Nephron progenitor cell (in vitro differentiated cells): Measurements from ENCODE around the gene GZMA.
A peak's percentile ranks its signal among the peaks of the same experiment; 100 is the strongest.
"Not testable (repeated sequence)": the region's sequence is repeated elsewhere in the genome, so short reads cannot be mapped to it uniquely, and the experiment has no call there.

Source experiments
- DNase-seq: peaks from one replicate; pipeline ENCODE4 v3.0.0; 2021
- H3K27ac Mint-ChIP-seq: 2 replicates; pipeline ENCODE4 v1.8.0; 2021; ENCODE audit warnings: mild to moderate bottlenecking, moderate library complexity, mixed read lengths
- H3K27me3 Mint-ChIP-seq: 2 replicates; pipeline ENCODE4 v1.8.0; 2021; ENCODE audit warnings: mild to moderate bottlenecking, low read depth, mixed read lengths; ENCODE audit not compliant: poor library complexity
- H3K36me3 Mint-ChIP-seq: 2 replicates; pipeline ENCODE4 v1.8.0; 2021; ENCODE audit warnings: low read depth, mixed read lengths
- H3K4me1 Mint-ChIP-seq: 2 replicates; pipeline ENCODE4 v1.8.0; 2021; ENCODE audit warnings: mixed read lengths
- H3K4me3 Mint-ChIP-seq: 2 replicates; pipeline ENCODE4 v1.8.0; 2021; ENCODE audit warnings: mild to moderate bottlenecking, moderate library complexity, mixed read lengths
- H3K9me3 Mint-ChIP-seq: 2 replicates; pipeline ENCODE4 v1.8.0; 2021; ENCODE audit warnings: mild to moderate bottlenecking, moderate library complexity, mixed read lengths
- TF ChIP-seq, protein P1 (sequence below): fragments of 200-600 bp; sonication (generic); IDR thresholded peaks from 2 replicates; pipeline ENCODE4 v1.5.0; 2021; ENCODE audit warnings: antibody characterized with exemption

The GZMA gene

DNA sequence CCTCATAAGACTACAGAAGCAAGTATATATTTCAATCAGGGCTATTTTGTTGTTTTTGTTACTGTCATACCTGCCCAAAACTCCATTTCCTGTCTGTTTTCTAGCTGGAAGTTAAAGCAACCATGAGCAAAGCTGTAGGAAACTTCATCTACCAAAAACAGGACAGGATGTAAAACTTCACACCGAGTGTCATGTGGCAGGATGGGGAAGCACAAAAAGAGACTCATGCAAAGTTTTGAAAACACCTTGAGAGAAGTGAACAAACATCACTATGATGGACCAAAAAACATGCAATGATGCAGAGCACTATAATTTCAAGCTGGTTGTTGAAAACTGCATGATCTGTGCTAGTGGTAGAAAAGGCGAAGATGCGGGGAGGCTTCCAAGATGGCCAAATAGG lies 6.3 kb upstream of the GZMA start:
- H3K27ac Mint-ChIP-seq, result no peak overlapping the region
- H3K27me3 Mint-ChIP-seq, result peaks cover 4% of the 10 kb centered on the region
- peaks cover 5% of the 10 kb centered on the region for H3K4me1 Mint-ChIP-seq
- H3K9me3 Mint-ChIP-seq, result peaks cover 15% of the 10 kb centered on the region
- no peak overlapping the region for H3K4me3 Mint-ChIP-seq
- no peak for DNase-seq
- TF ChIP-seq, protein P1, sequence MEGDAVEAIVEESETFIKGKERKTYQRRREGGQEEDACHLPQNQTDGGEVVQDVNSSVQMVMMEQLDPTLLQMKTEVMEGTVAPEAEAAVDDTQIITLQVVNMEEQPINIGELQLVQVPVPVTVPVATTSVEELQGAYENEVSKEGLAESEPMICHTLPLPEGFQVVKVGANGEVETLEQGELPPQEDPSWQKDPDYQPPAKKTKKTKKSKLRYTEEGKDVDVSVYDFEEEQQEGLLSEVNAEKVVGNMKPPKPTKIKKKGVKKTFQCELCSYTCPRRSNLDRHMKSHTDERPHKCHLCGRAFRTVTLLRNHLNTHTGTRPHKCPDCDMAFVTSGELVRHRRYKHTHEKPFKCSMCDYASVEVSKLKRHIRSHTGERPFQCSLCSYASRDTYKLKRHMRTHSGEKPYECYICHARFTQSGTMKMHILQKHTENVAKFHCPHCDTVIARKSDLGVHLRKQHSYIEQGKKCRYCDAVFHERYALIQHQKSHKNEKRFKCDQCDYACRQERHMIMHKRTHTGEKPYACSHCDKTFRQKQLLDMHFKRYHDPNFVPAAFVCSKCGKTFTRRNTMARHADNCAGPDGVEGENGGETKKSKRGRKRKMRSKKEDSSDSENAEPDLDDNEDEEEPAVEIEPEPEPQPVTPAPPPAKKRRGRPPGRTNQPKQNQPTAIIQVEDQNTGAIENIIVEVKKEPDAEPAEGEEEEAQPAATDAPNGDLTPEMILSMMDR, result no peak
- no peaks in the 10 kb centered on the region for H3K36me3 Mint-ChIP-seq

DNA sequence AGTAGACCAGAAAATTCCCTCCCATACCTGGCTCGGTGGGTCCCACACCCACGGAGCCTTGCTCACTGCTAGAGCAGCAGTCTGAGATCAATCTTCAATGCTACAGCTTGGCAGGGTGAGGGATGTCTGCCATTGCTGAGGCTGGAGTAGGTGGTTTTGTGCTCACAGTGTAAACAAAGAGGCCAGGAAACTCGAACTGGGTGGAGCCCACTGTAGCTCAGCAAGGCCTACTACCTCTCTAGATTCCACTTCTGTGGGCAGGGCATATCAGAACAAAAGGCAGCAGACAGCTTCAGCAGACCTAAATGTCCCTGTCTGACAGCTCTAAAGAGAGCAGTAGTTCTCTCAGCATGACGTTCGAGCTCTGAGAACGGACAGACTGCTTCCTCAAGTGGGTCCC lies 5.6 kb upstream of the GZMA start:
- no peak for DNase-seq
- H3K36me3 Mint-ChIP-seq, result no peaks in the 10 kb centered on the region
- TF ChIP-seq, protein P1, result no peak
- H3K4me3 Mint-ChIP-seq, result no peak overlapping the region
- H3K4me1 Mint-ChIP-seq, result peaks cover 5% of the 10 kb centered on the region
- H3K27ac Mint-ChIP-seq, result no peak overlapping the region
- peaks cover 4% of the 10 kb centered on the region for H3K27me3 Mint-ChIP-seq
- H3K9me3 Mint-ChIP-seq, result peaks cover 15% of the 10 kb centered on the region

DNA sequence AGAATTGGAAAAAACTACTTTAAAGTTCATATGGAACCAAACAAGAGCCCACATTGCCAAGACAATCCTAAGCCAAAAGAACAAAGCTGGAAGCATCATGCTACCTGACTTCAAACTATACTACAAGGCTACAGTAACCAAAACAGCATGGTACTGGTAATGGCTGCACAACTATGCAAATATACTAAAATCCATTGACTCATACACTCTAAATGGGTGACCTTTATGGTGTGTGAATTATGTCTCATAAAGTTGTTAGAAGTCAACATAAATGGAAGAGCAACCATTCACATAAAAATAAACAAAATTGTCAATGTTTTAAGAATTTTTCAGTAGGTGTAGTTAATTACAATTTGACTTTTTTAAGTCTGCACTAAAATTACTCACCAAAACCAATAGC lies 1.3 kb upstream of the GZMA start:
- H3K27ac Mint-ChIP-seq, H3K27me3 Mint-ChIP-seq, H3K4me1 Mint-ChIP-seq, H3K36me3 Mint-ChIP-seq, H3K4me3 Mint-ChIP-seq, DNase-seq: not testable (repeated sequence)
- H3K9me3 Mint-ChIP-seq, result peaks cover 15% of the 10 kb centered on the region

DNA sequence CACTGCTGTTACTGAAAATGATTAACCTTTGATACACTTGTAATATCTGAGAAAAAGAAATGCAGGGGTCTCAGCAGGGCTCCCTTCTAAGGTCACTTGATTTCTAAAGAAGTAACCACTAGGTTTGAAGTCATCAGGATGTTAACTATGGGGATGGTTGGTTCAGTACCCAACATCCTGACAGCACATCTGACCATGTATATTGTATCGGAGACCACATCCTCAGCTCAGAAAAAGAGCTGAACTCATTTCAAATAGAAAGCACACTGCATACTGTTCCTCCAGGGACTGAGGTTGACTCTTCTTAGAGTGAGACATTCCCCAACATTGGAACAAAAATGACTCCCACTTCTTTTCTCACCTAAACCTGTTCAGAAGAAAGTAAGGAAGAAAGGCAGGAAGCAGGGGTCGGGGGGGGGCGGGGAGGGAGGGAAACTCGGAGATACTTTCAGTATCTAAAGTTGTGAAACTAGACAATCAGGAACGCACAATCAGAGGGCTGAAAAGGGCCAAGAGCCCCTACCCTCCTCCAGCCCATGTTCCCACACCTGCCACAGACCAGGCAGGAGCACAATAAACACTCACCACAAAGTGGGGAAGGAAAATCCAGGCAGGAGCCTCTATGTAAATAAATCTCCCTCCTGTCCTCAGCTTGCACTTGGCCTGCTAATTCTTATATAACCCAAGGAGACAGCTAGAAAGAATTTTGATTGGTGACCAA lies 730 bp upstream of the GZMA start:
- H3K36me3 Mint-ChIP-seq, result no peaks in the 10 kb centered on the region
- TF ChIP-seq, protein P1, result no peak
- H3K4me3 Mint-ChIP-seq, result no peak overlapping the region
- H3K27ac Mint-ChIP-seq, result no peak overlapping the region
- H3K9me3 Mint-ChIP-seq, result peaks cover 15% of the 10 kb centered on the region
- H3K4me1 Mint-ChIP-seq, result no peaks in the 10 kb centered on the region
- no peaks in the 10 kb centered on the region for H3K27me3 Mint-ChIP-seq
- no peak for DNase-seq

DNA sequence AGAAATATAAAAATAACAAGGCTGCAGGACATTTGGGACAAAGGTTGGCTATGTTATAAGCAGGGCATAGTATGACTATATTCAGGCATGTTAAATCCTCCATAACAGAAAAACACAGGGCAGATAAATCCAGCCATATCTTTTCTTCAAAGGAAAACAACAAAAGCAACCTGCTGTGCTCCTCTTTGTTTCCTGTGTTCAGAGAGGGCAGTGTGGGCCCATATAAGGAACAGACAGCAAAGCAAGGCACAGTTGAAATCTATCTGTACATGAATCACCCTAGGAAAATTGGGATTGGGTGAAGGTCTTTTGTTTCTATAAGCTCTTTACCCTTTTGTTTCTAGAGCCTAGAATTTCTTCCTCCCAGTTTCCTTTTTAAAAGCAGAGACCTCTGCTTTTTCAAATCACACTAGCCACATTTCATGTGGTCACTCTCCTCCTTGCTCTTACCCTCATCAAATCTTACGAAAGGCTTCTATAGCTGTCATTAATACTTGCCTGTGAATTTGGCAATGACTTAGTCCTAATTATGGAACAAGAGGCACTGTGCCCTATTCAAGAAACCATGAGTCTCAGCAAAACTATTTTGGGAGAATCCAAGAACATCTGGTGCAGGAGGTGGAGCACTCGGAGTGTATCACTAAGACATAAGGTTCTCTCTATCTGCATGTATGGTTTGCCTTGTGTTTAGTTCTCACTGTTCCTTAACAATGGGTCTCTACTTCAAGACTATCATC lies 1.8 kb downstream of the GZMA start:
- no peaks in the 10 kb centered on the region for H3K4me1 Mint-ChIP-seq
- H3K9me3 Mint-ChIP-seq, result peaks cover 10% of the 10 kb centered on the region
- DNase-seq, result no peak
- peak overlapping the region; percentile 82 for H3K27ac Mint-ChIP-seq
- H3K4me3 Mint-ChIP-seq, result no peak overlapping the region
- no peaks in the 10 kb centered on the region for H3K36me3 Mint-ChIP-seq
- no peaks in the 10 kb centered on the region for H3K27me3 Mint-ChIP-seq
- TF ChIP-seq, protein P1, result no peak

DNA sequence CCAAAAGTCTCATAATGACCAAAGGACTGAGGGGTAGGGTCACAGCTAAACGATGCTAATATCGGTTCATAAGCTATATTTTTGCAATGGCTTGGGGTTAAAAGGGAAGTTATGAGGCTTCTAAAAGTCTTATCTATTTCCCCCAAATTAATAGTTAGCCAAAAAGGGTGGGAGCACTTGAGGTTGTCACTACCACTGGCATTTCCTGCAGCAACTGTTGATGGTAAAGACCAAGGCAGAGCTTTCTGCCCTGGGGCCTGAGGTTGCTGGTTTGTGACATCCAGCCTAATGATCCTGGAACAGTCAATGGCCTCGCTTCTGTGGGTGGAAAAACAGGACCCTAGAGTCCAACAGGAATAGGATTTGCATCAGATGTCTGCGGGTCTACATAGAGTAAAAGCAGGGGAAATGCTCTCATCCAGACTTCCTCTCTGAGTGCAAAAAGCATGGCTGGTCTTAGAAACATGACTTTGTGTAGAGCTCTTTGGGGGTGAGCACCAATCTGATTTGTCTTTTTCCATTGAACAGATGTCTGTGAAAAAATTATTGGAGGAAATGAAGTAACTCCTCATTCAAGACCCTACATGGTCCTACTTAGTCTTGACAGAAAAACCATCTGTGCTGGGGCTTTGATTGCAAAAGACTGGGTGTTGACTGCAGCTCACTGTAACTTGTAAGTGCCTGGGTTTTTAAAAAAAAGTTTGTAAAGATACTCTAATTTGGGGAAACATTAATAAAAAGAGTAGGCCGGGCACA lies 2.7 kb downstream of the GZMA start:
- Mint-ChIP-seq H3K27me3 (no peaks in the 10 kb centered on the region), H3K4me1 (no peaks in the 10 kb centered on the region), H3K27ac (no peak overlapping the region), H3K36me3 (no peaks in the 10 kb centered on the region), H3K4me3 (no peak overlapping the region), H3K9me3 (peaks cover 5% of the 10 kb centered on the region)
- TF ChIP-seq, protein P1, result no peak
- DNase-seq, result no peak

DNA sequence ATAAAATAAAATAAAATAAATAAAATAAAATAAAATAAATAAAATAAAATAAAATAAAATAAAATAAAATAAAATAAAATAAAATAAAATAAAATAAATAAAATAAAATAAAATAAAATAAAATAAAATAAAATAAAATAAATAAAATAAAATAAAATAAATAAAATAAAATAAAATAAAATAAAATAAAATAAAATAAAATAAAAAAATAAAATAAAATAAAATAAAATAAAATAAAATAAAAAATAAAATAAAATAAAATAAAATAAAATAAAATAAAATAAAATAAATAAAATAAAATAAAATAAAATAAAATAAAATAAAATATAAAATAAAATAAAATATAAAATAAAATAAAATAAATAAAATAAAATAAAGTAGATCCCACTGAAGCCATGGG lies 3.5 kb downstream of the GZMA start:
- H3K27ac Mint-ChIP-seq, H3K36me3 Mint-ChIP-seq, DNase-seq, H3K27me3 Mint-ChIP-seq, H3K4me3 Mint-ChIP-seq, H3K4me1 Mint-ChIP-seq, H3K9me3 Mint-ChIP-seq: not testable (repeated sequence)
